PFSK-1 (cell line): ENCODE results near the gene FUT9.

ENCODE experiments used
- FOXP2 ChIP-seq: optimal IDR thresholded peaks from 2 replicates; pipeline ENCODE3; 2011; ENCODE audit warnings: borderline replicate concordance, control low read depth, inconsistent platforms; ENCODE audit not compliant: insufficient read depth; ENCODE audit errors: extremely low read length, extremely low read depth
- POLR2AphosphoS5 ChIP-seq: IDR thresholded peaks from 2 replicates; pipeline ENCODE4 v1.6.1; 2012; ENCODE audit warnings: low read depth, mild to moderate bottlenecking, control low read depth, low read length, moderate library complexity
- REST ChIP-seq, 2 experiments: IDR thresholded peaks; 2 replicates each; pipeline versions ENCODE4 v1.6.1 to v1.8.0; 2011 to 2012; ENCODE audit warnings: low read depth in 2 of 2, low read length in 2 of 2, control low read depth in 1 of 2, inconsistent platforms in 1 of 2, mild to moderate bottlenecking in 1 of 2, moderate library complexity in 1 of 2; ENCODE audit not compliant: insufficient read depth in 1 of 2
- SIN3A ChIP-seq: IDR thresholded peaks from 2 replicates; pipeline ENCODE4 v1.6.1; 2012; ENCODE audit warnings: mild to moderate bottlenecking, low read length, moderate library complexity, borderline replicate concordance; ENCODE audit not compliant: insufficient read depth
- TAF1 ChIP-seq: IDR thresholded peaks from 2 replicates; pipeline ENCODE4 v1.6.1; 2012; ENCODE audit warnings: low read length, control low read depth, borderline replicate concordance; ENCODE audit not compliant: insufficient read depth

Gene FUT9

GRCh38 chr6:95991906-95992305, 23.9 kb upstream of the FUT9 start:
- TF ChIP-seq TAF1 = no peak
- TF ChIP-seq REST (IDR thresholded peaks at IDR 0.05; ENCODE audit: insufficient read depth in 1 of 2, low read depth in 2 of 2, low read length in 2 of 2) = no peak
- no peak for TF ChIP-seq SIN3A
- TF ChIP-seq POLR2AphosphoS5 = no peak
- TF ChIP-seq FOXP2 = no peak

GRCh38 chr6:95994151-95994550, 21.6 kb upstream of the FUT9 start:
- TF ChIP-seq SIN3A (no peak), TAF1 (no peak), FOXP2 (no peak), POLR2AphosphoS5 (no peak), REST (IDR thresholded peaks at IDR 0.05; ENCODE audit: insufficient read depth in 1 of 2, low read depth in 2 of 2, low read length in 2 of 2) (no peak)

- TF ChIP-seq REST (IDR thresholded peaks at IDR 0.05; ENCODE audit: insufficient read depth in 1 of 2, low read depth in 2 of 2, low read length in 2 of 2) (no peak), POLR2AphosphoS5 (no peak), SIN3A (no peak), FOXP2 (no peak), TAF1 (no peak)
These were observed 17.6 kb upstream of the FUT9 start for GRCh38 chr6:95998133-95998532.

GRCh38 chr6:96001891-96002575, 13.7 kb upstream of the FUT9 start:
- TF ChIP-seq TAF1 (no peak), REST (IDR thresholded peaks at IDR 0.05; ENCODE audit: insufficient read depth in 1 of 2, low read depth in 2 of 2, low read length in 2 of 2) (no peak), FOXP2 (no peak), SIN3A (no peak), POLR2AphosphoS5 (no peak)

GRCh38 chr6:96002576-96002910, 13.2 kb upstream of the FUT9 start:
- TF ChIP-seq POLR2AphosphoS5 = no peak
- TF ChIP-seq REST (IDR thresholded peaks at IDR 0.05; ENCODE audit: insufficient read depth in 1 of 2, low read depth in 2 of 2, low read length in 2 of 2) = no peak
- no peak for TF ChIP-seq FOXP2
- no peak for TF ChIP-seq SIN3A
- TF ChIP-seq TAF1 = no peak
